Measurements from ENCODE around the gene NTNG1. TPM values are rescaled to one million over a fixed set of nuclear protein-coding genes. Genes with fewer than 3 reads are reported as not detected.

NTNG1 gene
- total RNA-seq, 2 donors from 2014 or later: 0.26 to 4.9 TPM

DNA sequence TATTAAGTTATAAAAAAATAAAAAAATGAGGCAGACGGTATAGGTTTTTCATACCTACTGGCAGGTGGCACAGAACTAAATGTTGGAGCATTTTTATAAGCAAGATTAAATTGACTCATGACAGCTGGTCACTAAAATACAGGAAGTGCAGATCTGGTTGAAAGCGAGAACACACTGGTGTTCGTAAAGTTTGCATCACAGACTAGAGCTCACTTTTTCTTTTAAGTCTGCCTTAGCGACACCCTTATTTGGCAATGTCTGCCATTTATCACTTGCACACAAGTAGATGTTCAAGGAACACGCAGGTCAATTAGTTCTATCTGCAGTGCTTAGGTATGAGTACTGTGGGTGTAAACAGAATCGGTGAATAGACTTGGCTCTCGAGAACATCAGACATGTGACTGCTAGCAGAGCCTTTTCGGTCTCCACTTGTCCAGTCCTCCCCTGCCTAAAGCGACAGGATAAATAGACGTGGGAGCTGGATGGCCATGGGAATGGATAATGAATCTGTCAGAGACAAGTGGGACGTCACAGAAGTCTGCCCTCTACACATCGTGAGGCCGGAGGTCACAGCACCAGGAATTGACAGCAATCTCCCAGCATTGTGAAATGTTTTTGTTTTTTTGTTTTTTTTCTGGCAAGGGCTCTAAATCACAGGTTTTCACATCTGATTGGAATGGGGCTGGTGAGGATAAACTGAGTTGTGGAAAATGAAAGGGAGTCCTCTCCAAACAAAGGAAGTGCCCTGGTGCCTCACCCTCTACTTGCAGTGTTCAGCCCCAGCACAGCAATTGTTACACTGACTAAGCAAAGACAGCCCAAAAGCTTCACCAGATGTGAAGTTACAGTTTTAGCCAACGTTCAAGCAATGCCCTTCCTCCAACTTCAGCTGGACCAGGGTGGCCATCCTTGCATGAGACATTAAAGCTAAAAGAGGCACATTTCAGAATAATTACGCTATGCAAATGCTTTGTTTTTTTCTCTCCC lies 248.9 kb downstream of the NTNG1 start:
- intact Hi-C loops (cut with DNase I): no loop called here
- H3K27me3 ChIP-seq: no peaks in the 10 kb centered on the region
- no peak overlapping the region for H3K27ac ChIP-seq
- DNase-seq (no peak), ATAC-seq (no peak)
- no peak overlapping the region for H3K4me3 ChIP-seq
- no peaks in the 10 kb centered on the region for H3K9me3 ChIP-seq
- TF ChIP-seq CTCF (IDR thresholded peaks at IDR 0.05) (no peak), POLR2A (IDR thresholded peaks at IDR 0.05) (no peak)
- no peaks in the 10 kb centered on the region for H3K4me1 ChIP-seq
- no peaks in the 10 kb centered on the region for H3K36me3 ChIP-seq (replicated peaks in 1 of 2; ENCODE audit: insufficient read depth in 1 of 2, low read depth in 2 of 2)
- 56 to 59% methylated on average over 15 of the region's 15 CpGs for WGBS, 2 donors

GRCh38 chr1:107394301-107394700 lies 253.5 kb downstream of the NTNG1 start:
- no peak overlapping the region for H3K27ac ChIP-seq
- H3K36me3 ChIP-seq (replicated peaks in 1 of 2; ENCODE audit: insufficient read depth in 1 of 2, low read depth in 2 of 2): no peaks in the 10 kb centered on the region
- no peak for ATAC-seq
- no peak for TF ChIP-seq POLR2A (IDR thresholded peaks at IDR 0.05)
- TF ChIP-seq CTCF (IDR thresholded peaks at IDR 0.05): no peak
- no peaks in the 10 kb centered on the region for H3K4me1 ChIP-seq
- intact Hi-C loops (cut with DNase I): no loop called here
- 60 to 67% methylated on average over 3 of the region's 3 CpGs for WGBS, 2 donors
- no peaks in the 10 kb centered on the region for H3K27me3 ChIP-seq
- no peak overlapping the region for H3K4me3 ChIP-seq
- DNase-seq: no peak
- no peaks in the 10 kb centered on the region for H3K9me3 ChIP-seq

- no peak for ATAC-seq
- 73 to 75% methylated on average over 4 of the region's 4 CpGs for WGBS, 2 donors
- no peak for TF ChIP-seq CTCF (IDR thresholded peaks at IDR 0.05)
- no peak for TF ChIP-seq POLR2A (IDR thresholded peaks at IDR 0.05)
- no peaks in the 10 kb centered on the region for H3K36me3 ChIP-seq (replicated peaks in 1 of 2; ENCODE audit: insufficient read depth in 1 of 2, low read depth in 2 of 2)
- intact Hi-C loops (cut with DNase I): no loop called here
- no peak for DNase-seq
- H3K27ac ChIP-seq: no peak overlapping the region
- H3K27me3 ChIP-seq: no peaks in the 10 kb centered on the region
- H3K4me3 ChIP-seq: no peak overlapping the region
- H3K9me3 ChIP-seq: no peaks in the 10 kb centered on the region
- no peaks in the 10 kb centered on the region for H3K4me1 ChIP-seq
These were observed 260.9 kb downstream of the NTNG1 start for GRCh38 chr1:107401704-107402103.

- ATAC-seq (no peak), DNase-seq (no peak)
- intact Hi-C loops (cut with DNase I): no loop called here
- Histone ChIP-seq H3K27ac (no peak overlapping the region), H3K36me3 (replicated peaks in 1 of 2; ENCODE audit: insufficient read depth in 1 of 2, low read depth in 2 of 2) (no peaks in the 10 kb centered on the region), H3K4me3 (no peak overlapping the region), H3K27me3 (no peaks in the 10 kb centered on the region), H3K9me3 (no peaks in the 10 kb centered on the region), H3K4me1 (no peaks in the 10 kb centered on the region)
- no peak for TF ChIP-seq POLR2A (IDR thresholded peaks at IDR 0.05)
- no peak for TF ChIP-seq CTCF (IDR thresholded peaks at IDR 0.05)
- WGBS, 2 donors: 60 to 76% methylated on average over 1 of the region's 1 CpG
These were observed 263.9 kb downstream of the NTNG1 start for GRCh38 chr1:107404756-107405155.
